Testis (tissue), 3 donors: ENCODE results near the gene POLR1G. TPM values are rescaled to one million over a fixed set of nuclear protein-coding genes. Genes with fewer than 3 reads are reported as not detected.
A peak's percentile ranks its signal among the peaks of the same experiment; 100 is the strongest.

Experiments
- DNase-seq: peaks from one replicate; pipeline ENCODE4 v3.0.0-alpha.2; 2019
- H3K27ac ChIP-seq, 2 donors: fragments of 200-600 bp; sonication (generic); one replicate each; pipeline ENCODE4 v1.5.1; 2019
- H3K27me3 ChIP-seq: fragments of 200-600 bp; sonication (generic); one replicate; pipeline ENCODE4 v1.5.1; 2019
- H3K36me3 ChIP-seq: fragments of 200-600 bp; sonication (generic); one replicate; pipeline ENCODE4 v1.5.1; 2017; ENCODE audit warnings: low read depth; ENCODE audit errors: missing control alignments
- H3K4me1 ChIP-seq: fragments of 200-600 bp; sonication (generic); one replicate; pipeline ENCODE4 v1.5.1; 2019
- H3K4me3 ChIP-seq, 2 donors: fragments of 200-600 bp; sonication (generic); one replicate each; pipeline ENCODE4 v1.5.1; 2017 to 2019
- H3K9me3 ChIP-seq: fragments of 200-600 bp; sonication (generic); one replicate; pipeline ENCODE4 v1.5.1; 2017
- CTCF ChIP-seq, 3 experiments: fragments of 450-650 bp in 2 of 3; fragments of 200-600 bp in 1 of 3; sonication (generic) in 1 of 3; IDR thresholded peaks; one replicate each; pipeline ENCODE4 v1.5.1; 2016 to 2019; ENCODE audit warnings: antibody characterized with exemption in 3 of 3, mild to moderate bottlenecking in 2 of 3, moderate library complexity in 1 of 3
- POLR2A ChIP-seq: fragments of 450-650 bp; IDR thresholded peaks from one replicate; pipeline ENCODE4 v1.6.1; 2017; ENCODE audit warnings: antibody characterized with exemption, mild to moderate bottlenecking, moderate library complexity
- WGBS, 2 donors: methylation state at CpG; one replicate each; pipeline ENCODE4 v1.1.5; 2018; 5-methylcytosine and 5-hydroxymethylcytosine counted together
- intact Hi-C: fragments of 100-400 bp; cut with DNase I; formaldehyde crosslinking; loops from one replicate; pipeline ENCODE4 v1.15.1; 2023; ENCODE audit warnings: low total_unique reads
- polyA plus RNA-seq: library from polyadenylated mRNA; stranded (reverse); fragments of 350-450 nt; fragmentation: Illumina TruSeq; extraction: RNeasy Lipid Tissue Mini Kit (QIAGEN cat#74804); gene quantifications from one replicate; pipeline ENCODE4 v1.2.3, GENCODE V29; 2014; ENCODE audit warnings: low read depth, low replicate concordance; ENCODE audit not compliant: insufficient read depth
- total RNA-seq, 2 donors: library from RNA; depleted of rRNA; stranded (reverse); fragments of >200 nt; gene quantifications; one replicate each; pipeline ENCODE4 v1.2.3, GENCODE V29; 2016

The POLR1G gene
- total and polyA plus RNA-seq, 3 donors from 2014 or later = 5.8 to 12.1 (median 10.2) TPM

DNA sequence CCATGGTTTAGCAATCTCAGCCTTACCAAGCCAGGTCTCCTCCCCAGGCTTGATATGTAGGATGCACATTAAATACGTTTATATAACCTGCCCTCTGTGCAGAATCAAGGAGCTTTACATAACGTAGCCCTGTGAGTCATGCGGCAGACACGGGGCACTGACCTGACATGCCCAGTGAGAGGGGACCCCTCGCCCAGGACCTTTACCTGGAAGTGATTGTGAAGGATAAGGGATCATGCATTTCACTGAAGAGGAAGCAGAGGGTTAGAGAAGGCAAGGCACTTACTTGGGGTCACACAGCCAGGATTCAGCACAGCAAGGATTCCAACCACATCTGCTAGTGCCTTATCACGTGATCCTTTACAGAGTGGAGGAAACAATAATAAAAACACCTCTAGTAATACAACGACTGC is 42.4 kb downstream of the POLR1G start:
- no peak overlapping the region for H3K4me3 ChIP-seq
- 74 to 76% methylated on average over 7 of the region's 7 CpGs for WGBS, 2 donors
- DNase-seq = no peak
- TF ChIP-seq CTCF (IDR thresholded peaks at IDR 0.05) (no peak), POLR2A (no peak)
- no peaks in the 10 kb centered on the region for H3K9me3 ChIP-seq
- H3K36me3 ChIP-seq = no peaks in the 10 kb centered on the region
- H3K27me3 ChIP-seq = no peaks in the 10 kb centered on the region
- intact Hi-C loops = no loop called here
- no peak overlapping the region for H3K27ac ChIP-seq
- H3K4me1 ChIP-seq = peaks cover 11% of the 10 kb centered on the region

GRCh38 chr19:45450012-45450333 is 43.5 kb downstream of the POLR1G start:
- H3K4me3 ChIP-seq = peak overlapping the region; percentile 65 to 72
- H3K4me1 ChIP-seq = peaks cover 6% of the 10 kb centered on the region
- DNase-seq = no peak
- WGBS, 2 donors = 22 to 28% methylated on average over 5 of the region's 5 CpGs
- TF ChIP-seq POLR2A (no peak), CTCF (IDR thresholded peaks at IDR 0.05) (no peak)
- no peak overlapping the region for H3K27ac ChIP-seq
- intact Hi-C loops = no loop called here
- no peaks in the 10 kb centered on the region for H3K27me3 ChIP-seq
- no peaks in the 10 kb centered on the region for H3K36me3 ChIP-seq
- H3K9me3 ChIP-seq = no peaks in the 10 kb centered on the region

DNA sequence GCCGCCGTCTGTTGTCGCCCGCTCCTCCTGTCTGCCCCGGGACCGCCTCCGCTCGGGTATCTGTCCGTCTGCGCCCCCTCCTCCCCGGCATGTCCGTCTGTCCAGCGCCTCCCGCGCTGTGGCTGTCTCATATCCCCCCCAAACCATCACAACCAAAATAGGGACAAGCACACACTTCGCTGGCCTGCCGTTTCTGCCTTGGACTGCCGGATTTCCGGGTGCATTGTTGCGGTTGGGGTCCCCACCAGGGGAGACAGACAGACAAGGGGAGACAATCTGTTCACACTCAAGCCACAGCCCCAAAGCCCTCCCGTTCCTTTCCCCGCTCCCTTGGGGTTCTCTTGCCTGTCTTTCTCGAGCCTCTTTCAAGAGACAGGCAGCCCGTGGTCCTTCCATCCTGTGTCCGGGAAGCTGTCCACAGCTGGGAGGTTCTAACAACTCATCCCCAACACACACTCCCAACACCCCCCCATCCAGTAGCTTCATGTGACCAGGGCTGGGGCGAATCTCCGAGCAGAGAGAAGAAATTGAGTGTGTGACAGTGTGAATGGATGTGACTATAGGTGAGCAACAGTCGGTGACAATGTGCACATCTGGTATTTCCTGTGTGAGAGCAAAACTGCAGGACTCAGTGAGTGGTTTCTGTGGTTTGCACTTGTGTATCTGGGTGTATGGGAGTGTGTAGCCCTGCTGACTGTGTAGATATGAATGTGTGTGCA is 44.8 kb downstream of the POLR1G start:
- Histone ChIP-seq H3K9me3 (no peaks in the 10 kb centered on the region), H3K4me1 (peaks cover 16% of the 10 kb centered on the region), H3K4me3 (peak overlapping the region; percentile 65 to 72), H3K27me3 (no peaks in the 10 kb centered on the region), H3K27ac (peak overlapping the region in 1 of 2 donors; percentile 72), H3K36me3 (no peaks in the 10 kb centered on the region)
- TF ChIP-seq POLR2A = no peak
- DNase-seq = peak; percentile 51
- 3 to 14% methylated on average over 8 to 28 of the region's 28 CpGs for WGBS, 2 donors
- intact Hi-C loops = no loop called here

DNA sequence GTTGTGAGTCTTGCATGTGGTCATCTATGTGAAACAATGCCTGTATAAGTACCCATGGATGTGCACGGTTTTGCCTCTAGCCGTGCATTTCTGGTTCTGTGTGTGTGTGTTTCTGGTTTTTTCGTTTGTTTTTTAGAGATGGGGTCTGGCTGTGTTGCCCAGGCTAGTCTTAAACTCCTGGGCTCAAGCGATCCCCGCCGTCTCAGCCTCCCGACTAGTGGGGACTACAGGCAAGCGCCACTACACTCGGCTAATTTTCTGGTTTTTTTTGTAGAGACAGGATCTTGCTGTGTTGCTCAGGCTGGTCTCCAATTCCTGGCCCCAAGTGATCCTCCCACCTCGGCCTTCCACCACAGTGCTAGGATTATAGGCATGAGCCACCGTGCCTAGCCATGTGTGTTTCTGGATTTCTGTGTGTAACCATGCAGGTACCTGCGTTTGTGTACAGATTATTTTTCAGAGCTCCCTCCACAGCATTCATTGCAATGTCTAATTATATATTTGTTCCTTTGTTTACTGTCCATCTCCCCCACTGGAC is 45.5 kb downstream of the POLR1G start:
- WGBS, 2 donors = 66 to 72% methylated on average over 9 to 12 of the region's 12 CpGs
- DNase-seq = no peak
- Histone ChIP-seq H3K27me3 (no peaks in the 10 kb centered on the region), H3K36me3 (no peaks in the 10 kb centered on the region), H3K9me3 (no peaks in the 10 kb centered on the region), H3K4me3 (no peak overlapping the region), H3K4me1 (peaks cover 16% of the 10 kb centered on the region), H3K27ac (no peak overlapping the region)
- no peak for TF ChIP-seq CTCF (IDR thresholded peaks at IDR 0.05)
- TF ChIP-seq POLR2A = no peak
- intact Hi-C loops = no loop called here

GRCh38 chr19:45455707-45456499 is 49.5 kb downstream of the POLR1G start:
- H3K27me3 ChIP-seq = no peaks in the 10 kb centered on the region
- H3K9me3 ChIP-seq = no peaks in the 10 kb centered on the region
- no peak overlapping the region for H3K4me3 ChIP-seq
- no peak for TF ChIP-seq CTCF (IDR thresholded peaks at IDR 0.05)
- intact Hi-C loops = no loop called here
- no peaks in the 10 kb centered on the region for H3K36me3 ChIP-seq
- peaks cover 16% of the 10 kb centered on the region for H3K4me1 ChIP-seq
- DNase-seq = peak; percentile 81
- peak overlapping the region in 1 of 2 donors; percentile 11 for H3K27ac ChIP-seq
- 46 to 58% methylated on average over 22 to 24 of the region's 27 CpGs for WGBS, 2 donors
